ENCODE data around the gene DOCK1.
"Not testable (repeated sequence)": the region's sequence is repeated elsewhere in the genome, so short reads cannot be mapped to it uniquely, and the experiment has no call there.

Gene DOCK1

GRCh38 chr10:126903656-126904360 lies 1.4 kb upstream of the DOCK1 start:
- DNase-seq = no peak

- DNase-seq = no peak
Measured at GRCh38 chr10:126904516-126904817, 761 bp upstream of the DOCK1 start.

GRCh38 chr10:126905776-126906703 lies 812 bp downstream of the DOCK1 start:
- DNase-seq = no peak

- no peak for DNase-seq
Measured at GRCh38 chr10:126906704-126907422, 1.6 kb downstream of the DOCK1 start.

- no peak for DNase-seq
Measured at GRCh38 chr10:126907423-126907970, 2.3 kb downstream of the DOCK1 start.

GRCh38 chr10:126908225-126908624 lies 3.0 kb downstream of the DOCK1 start:
- no peak for DNase-seq

- DNase-seq = no peak
Measured at GRCh38 chr10:126908729-126909128, 3.5 kb downstream of the DOCK1 start.

GRCh38 chr10:126909147-126909546 lies 3.9 kb downstream of the DOCK1 start:
- DNase-seq = no peak

- DNase-seq = no peak
Measured at GRCh38 chr10:126910196-126910595, 5.0 kb downstream of the DOCK1 start.

- no peak for DNase-seq
Measured at GRCh38 chr10:126910798-126911197, 5.6 kb downstream of the DOCK1 start.

GRCh38 chr10:126911301-126911700 lies 6.1 kb downstream of the DOCK1 start:
- DNase-seq = no peak

GRCh38 chr10:126913316-126913715 lies 8.1 kb downstream of the DOCK1 start:
- no peak for DNase-seq

- DNase-seq = no peak
Measured at GRCh38 chr10:126914561-126914960, 9.3 kb downstream of the DOCK1 start.

GRCh38 chr10:126916952-126917351 lies 11.7 kb downstream of the DOCK1 start:
- not testable (repeated sequence) for DNase-seq

- DNase-seq = no peak
Measured at GRCh38 chr10:126917375-126917774, 12.1 kb downstream of the DOCK1 start.

- no peak for DNase-seq
Measured at GRCh38 chr10:126917975-126918908, 13.0 kb downstream of the DOCK1 start.

GRCh38 chr10:126919426-126919825 lies 14.2 kb downstream of the DOCK1 start:
- no peak for DNase-seq

GRCh38 chr10:126921162-126921561 lies 15.9 kb downstream of the DOCK1 start:
- no peak for DNase-seq

GRCh38 chr10:126921974-126922525 lies 16.8 kb downstream of the DOCK1 start:
- DNase-seq = no peak

- no peak for DNase-seq
Measured at GRCh38 chr10:126924180-126924914, 19.1 kb downstream of the DOCK1 start.

- DNase-seq = no peak
Measured at GRCh38 chr10:126924915-126925300, 19.7 kb downstream of the DOCK1 start.
